Fibroblast of mammary gland (primary cell): ENCODE results near the gene TSSC4.

Experiments
- DNase-seq: peaks from one replicate; pipeline ENCODE4 v3.0.0-alpha.2; 2010; ENCODE audit warnings: low read depth
- H3K4me3 ChIP-seq: 2 replicates; pipeline ENCODE4 v1.5.1; 2011; ENCODE audit warnings: low read depth, mild to moderate bottlenecking, low read length, moderate library complexity; ENCODE audit not compliant: control insufficient read depth
- TF ChIP-seq, protein P1 (sequence below): conservative IDR thresholded peaks from 2 replicates; pipeline ENCODE4 v1.5.1; 2011; ENCODE audit warnings: low read depth, low read length, inconsistent platforms; ENCODE audit not compliant: control insufficient read depth, insufficient read depth

TSSC4 gene

DNA sequence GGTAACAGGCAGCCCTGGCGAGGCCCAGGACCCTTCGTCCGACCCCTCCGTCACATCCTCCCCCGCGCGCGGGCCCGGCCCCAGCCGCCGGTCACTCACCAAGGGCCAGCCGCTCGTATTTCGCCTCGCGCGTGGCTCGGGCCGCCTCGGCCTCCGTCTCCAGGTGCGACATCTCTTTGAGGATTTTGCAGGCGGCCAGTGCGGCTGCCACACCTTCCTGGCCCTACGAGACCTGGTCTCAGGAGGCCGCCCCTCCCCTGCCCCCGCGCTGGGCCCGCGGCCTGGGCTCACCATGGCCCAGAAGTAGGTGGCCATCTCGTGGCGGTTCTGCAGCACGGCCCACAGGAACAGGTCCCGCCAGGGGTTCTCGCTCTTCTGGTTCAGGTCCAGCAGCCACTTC lies 14.1 kb downstream of the TSSC4 start:
- TF ChIP-seq, protein P1, sequence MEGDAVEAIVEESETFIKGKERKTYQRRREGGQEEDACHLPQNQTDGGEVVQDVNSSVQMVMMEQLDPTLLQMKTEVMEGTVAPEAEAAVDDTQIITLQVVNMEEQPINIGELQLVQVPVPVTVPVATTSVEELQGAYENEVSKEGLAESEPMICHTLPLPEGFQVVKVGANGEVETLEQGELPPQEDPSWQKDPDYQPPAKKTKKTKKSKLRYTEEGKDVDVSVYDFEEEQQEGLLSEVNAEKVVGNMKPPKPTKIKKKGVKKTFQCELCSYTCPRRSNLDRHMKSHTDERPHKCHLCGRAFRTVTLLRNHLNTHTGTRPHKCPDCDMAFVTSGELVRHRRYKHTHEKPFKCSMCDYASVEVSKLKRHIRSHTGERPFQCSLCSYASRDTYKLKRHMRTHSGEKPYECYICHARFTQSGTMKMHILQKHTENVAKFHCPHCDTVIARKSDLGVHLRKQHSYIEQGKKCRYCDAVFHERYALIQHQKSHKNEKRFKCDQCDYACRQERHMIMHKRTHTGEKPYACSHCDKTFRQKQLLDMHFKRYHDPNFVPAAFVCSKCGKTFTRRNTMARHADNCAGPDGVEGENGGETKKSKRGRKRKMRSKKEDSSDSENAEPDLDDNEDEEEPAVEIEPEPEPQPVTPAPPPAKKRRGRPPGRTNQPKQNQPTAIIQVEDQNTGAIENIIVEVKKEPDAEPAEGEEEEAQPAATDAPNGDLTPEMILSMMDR: no peak
- no peak overlapping the region for H3K4me3 ChIP-seq
- DNase-seq: no peak

DNA sequence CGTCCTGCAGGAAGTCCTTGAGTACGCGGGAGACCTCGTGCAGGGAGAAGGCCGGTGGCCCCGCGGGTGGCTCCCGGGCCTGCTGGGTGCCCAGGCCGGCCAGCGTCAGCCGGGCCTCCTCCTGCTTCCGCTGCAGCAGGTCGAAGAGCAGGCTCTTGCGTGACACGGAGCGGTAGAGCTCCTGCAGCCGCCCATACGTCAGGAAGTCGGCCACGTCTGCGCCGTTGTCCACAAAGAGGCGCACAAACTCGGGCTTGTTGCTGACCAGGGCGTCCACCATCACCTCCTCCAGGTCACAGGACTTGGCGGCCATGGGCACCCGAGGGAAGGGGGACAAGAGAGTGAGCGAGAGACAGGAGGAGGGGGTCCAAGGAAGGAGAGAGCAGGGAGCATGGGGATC lies 14.6 kb downstream of the TSSC4 start:
- no peak overlapping the region for H3K4me3 ChIP-seq
- TF ChIP-seq, protein P1: no peak
- no peak for DNase-seq

DNA sequence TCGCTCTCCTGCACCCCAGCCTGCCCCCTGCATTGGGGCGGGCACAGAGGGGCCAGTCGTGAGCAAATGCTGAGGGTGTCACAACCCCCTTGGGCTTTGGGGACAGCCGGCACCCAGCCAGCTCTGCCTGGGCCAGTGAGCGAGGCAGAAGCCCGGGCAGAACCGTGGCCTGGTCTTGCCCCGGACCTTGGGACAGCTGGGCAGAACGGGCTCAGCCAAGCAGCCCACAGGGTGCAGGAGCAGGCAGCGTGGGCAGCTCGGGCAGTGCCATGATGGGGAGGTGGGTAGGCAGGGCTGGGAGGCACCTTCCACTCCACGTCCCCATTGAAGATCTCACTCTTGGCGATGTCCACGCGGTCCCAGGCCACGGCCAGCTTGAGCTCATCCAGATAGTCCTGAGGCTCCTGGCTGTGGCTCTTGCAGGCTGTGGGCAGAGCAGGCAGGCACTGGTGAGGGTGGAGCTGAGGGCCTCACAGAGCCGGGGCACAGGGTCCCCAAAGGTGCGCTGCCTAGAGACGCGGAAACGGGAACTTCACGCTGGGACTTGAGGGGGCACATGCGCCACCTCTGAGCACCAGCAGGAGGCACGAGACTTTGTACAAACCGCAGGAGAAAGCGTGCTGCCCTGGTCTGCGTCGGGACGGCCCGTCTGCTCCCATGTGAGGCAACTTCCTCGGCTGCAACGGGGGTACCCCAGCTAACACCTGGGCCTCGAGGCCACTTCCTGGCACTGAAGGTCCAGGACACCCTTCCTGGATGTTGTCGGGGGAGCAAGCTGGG lies 15.2 kb downstream of the TSSC4 start:
- TF ChIP-seq, protein P1: no peak
- DNase-seq: no peak
- H3K4me3 ChIP-seq: no peak overlapping the region

DNA sequence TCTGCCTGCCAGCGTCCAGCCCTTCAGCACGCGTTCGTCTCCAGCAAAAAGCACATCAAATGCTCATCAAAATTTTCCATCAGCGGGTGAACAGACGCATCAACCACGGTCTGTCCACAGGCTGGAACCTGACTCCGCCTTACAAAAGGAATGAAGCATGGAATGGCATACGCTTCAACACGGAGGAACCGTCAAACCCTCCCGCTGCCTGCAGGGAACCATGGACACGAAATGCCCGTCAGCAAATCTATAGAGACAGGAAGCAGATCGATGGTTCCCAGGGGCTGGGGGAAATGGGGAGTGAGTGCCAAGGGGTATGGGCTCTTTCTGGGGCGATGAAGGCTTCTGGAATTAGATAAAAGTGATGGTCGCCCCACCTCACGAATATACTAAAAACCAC lies 16.2 kb downstream of the TSSC4 start:
- TF ChIP-seq, protein P1: no peak

DNA sequence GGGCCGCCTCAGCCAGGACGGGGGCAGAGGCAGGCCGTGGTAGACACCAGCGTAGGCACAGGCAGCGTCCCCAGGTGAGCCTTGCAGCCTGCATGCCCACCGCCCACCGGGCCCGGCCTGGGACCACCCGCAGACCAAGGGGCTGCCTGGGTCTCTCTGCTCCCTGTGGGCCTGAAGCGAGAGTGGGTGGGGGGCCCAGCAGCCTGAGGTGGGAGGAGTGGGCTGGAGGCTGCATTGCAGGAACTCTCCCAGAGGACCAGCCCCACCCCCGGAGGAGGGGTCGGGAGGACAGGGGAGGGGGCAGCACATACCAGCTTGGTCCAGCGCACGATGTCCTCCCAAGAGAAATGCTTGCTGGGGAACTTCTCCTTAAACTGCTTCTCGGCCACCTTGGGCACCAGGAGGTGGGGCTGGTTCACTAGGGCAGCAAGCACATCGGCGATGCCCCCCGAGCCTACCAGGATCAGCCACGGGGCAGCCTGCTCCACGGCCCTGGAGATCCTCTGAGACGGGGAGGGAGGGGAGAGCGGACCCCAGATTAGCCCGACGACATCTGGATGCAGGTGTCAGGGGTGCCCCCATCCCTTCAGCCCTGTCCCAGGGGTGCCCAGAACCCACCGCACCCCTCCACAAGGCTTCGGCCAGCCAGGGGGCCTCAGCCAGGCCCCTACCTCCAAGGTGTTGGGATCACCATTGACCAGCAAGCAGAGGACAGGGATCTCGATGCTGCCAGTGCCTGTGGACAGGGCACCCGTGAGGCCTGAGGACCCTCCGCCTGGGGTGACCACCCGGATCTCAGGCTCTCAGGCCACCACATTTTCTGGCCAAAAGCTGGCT lies 17.5 kb downstream of the TSSC4 start:
- no peak for DNase-seq
- TF ChIP-seq, protein P1: no peak

More for the DNA sequence above, 16.2 kb downstream of the TSSC4 start:
- no peak for DNase-seq
- H3K4me3 ChIP-seq: no peak overlapping the region

DNA sequence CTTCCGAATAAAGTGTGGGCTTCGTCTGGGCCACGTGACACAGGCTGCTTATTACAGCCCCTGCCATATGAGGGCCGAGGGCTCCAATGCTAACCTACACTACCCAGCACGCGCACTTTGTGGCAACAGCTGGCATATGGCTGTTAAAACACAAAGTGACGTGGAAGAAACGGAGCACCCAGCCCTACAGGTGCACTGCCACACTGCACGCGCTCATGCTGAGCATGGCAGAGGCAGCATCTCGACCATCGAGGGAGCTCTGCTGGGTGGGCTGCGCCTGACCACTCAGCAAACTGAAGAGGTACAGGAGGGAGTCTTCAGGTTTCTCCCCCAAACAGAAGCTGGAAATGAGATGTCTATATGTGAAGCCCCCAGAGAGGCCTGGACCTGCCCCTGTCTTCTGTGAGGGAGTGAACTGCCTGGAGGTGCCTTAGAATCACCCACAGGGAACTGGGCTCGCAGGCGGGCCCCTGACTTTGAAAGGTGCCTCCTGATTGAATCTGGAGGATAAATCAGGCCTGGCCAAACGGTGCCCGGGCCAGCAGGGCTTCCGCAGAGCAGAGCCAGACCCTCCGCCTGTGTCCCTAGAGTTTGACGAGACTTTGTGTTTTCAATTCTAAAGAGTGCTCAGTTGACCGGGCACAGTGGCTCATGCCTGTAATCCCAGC lies 18.3 kb downstream of the TSSC4 start:
- no peak overlapping the region for H3K4me3 ChIP-seq
- TF ChIP-seq, protein P1: no peak
- no peak for DNase-seq

More for the DNA sequence above, 17.5 kb downstream of the TSSC4 start:
- H3K4me3 ChIP-seq: no peak overlapping the region
